HG03108 (cell line): ENCODE data around the gene MRPS2.
"Not testable (repeated sequence)": the region's sequence is repeated elsewhere in the genome, so short reads cannot be mapped to it uniquely, and the experiment has no call there.

Source experiments
- ATAC-seq: cut with Tn5 transposase; IDR thresholded peaks from one replicate; pipeline ENCODE4 v1.9.1; 2021; ENCODE audit warnings: moderate library complexity; ENCODE audit not compliant: unreplicated experiment

Gene MRPS2

GRCh38 chr9:135513351-135513846 lies 12.9 kb downstream of the MRPS2 start:
- no peak for ATAC-seq

GRCh38 chr9:135513906-135514305 lies 13.4 kb downstream of the MRPS2 start:
- not testable (repeated sequence) for ATAC-seq

GRCh38 chr9:135514342-135515082 lies 14.0 kb downstream of the MRPS2 start:
- no peak for ATAC-seq

GRCh38 chr9:135515083-135515951 lies 14.8 kb downstream of the MRPS2 start:
- ATAC-seq = no peak

- ATAC-seq = no peak
Observed at GRCh38 chr9:135516132-135516860, 15.8 kb downstream of the MRPS2 start.

GRCh38 chr9:135517407-135517822 lies 16.9 kb downstream of the MRPS2 start:
- ATAC-seq = no peak

- ATAC-seq = no peak
Observed at GRCh38 chr9:135519179-135519971, 18.9 kb downstream of the MRPS2 start.

- no peak for ATAC-seq
Observed at GRCh38 chr9:135520916-135521607, 20.6 kb downstream of the MRPS2 start, which contains the start of gene LCN1. Gene LCN1, plus strand, starts transcription at chr9:135521440. Its CDS starts 58 bp downstream, at chr9:135521498.

- no peak for ATAC-seq
Observed at GRCh38 chr9:135521608-135522095, 21.2 kb downstream of the MRPS2 start.

- ATAC-seq = no peak
Observed at GRCh38 chr9:135522137-135522877, 21.8 kb downstream of the MRPS2 start.

GRCh38 chr9:135522931-135523330 lies 22.4 kb downstream of the MRPS2 start:
- ATAC-seq = no peak

- ATAC-seq = no peak
Observed at GRCh38 chr9:135523521-135524129, 23.1 kb downstream of the MRPS2 start.

GRCh38 chr9:135524130-135524861 lies 23.8 kb downstream of the MRPS2 start:
- no peak for ATAC-seq

GRCh38 chr9:135525241-135526088 lies 25.0 kb downstream of the MRPS2 start:
- no peak for ATAC-seq

- no peak for ATAC-seq
Observed at GRCh38 chr9:135526089-135526729, 25.7 kb downstream of the MRPS2 start.
